HepG2 (cell line): ENCODE results near the gene IGF2BP1. TPM values are rescaled to one million over a fixed set of nuclear protein-coding genes. Genes with fewer than 3 reads are reported as not detected.

ENCODE experiments used
- CBX2 ChIP-seq, 2 experiments: fragments of 200-600 bp in 1 of 2; sonication (generic); formaldehyde crosslinking in 1 of 2; IDR thresholded peaks; 2 replicates each; pipeline versions ENCODE4 v1.7.0 to v1.8.1; 2018 to 2022; ENCODE audit warnings: low read depth in 2 of 2, low read length in 1 of 2, mild to moderate bottlenecking in 1 of 2, missing genetic modification reagents in 1 of 2
- GATA4 ChIP-seq: sonication (generic); IDR thresholded peaks from 2 replicates; pipeline ENCODE4 v1.6.1; 2016; ENCODE audit warnings: antibody characterized with exemption, low read depth, borderline replicate concordance
- IKZF4 ChIP-seq: sonication (generic); formaldehyde crosslinking; IDR thresholded peaks from 2 replicates; pipeline ENCODE4 v1.5.1; 2020; ENCODE audit warnings: borderline replicate concordance, mild to moderate bottlenecking, low read depth, missing genetic modification reagents; ENCODE audit errors: not compliant biosample characterization
- NR2F1 ChIP-seq, 2 experiments: fragments of 450-650 bp in 1 of 2; formaldehyde crosslinking in 1 of 2; IDR thresholded peaks; 2 replicates each; pipeline versions ENCODE4 v1.5.0 to v1.6.1; 2016 to 2020; ENCODE audit warnings: mild to moderate bottlenecking in 1 of 2, missing compliant biosample characterization in 1 of 2, missing genetic modification reagents in 1 of 2, moderate library complexity in 1 of 2
- PLRG1 ChIP-seq: fragments of 450-650 bp; conservative IDR thresholded peaks from 2 replicates; pipeline ENCODE4 v1.6.1; 2016
- POLR2G ChIP-seq: fragments of 200-400 bp; formaldehyde crosslinking; IDR thresholded peaks from 2 replicates; pipeline ENCODE4 v1.6.1; 2018; ENCODE audit warnings: mild to moderate bottlenecking, low read depth, low read length, moderate library complexity
- SRSF9 ChIP-seq: fragments of 200-400 bp; formaldehyde crosslinking; IDR thresholded peaks from 2 replicates; pipeline ENCODE4 v1.6.1; 2018; ENCODE audit warnings: borderline replicate concordance, mild to moderate bottlenecking, low read depth, low read length; ENCODE audit not compliant: insufficient read depth, poor library complexity, severe bottlenecking
- TRIM24 ChIP-seq: sonication (generic); formaldehyde crosslinking; IDR thresholded peaks from 2 replicates; pipeline ENCODE4 v1.8.0; 2022; ENCODE audit warnings: mild to moderate bottlenecking, missing genetic modification reagents
- XBP1 ChIP-seq: sonication (generic); formaldehyde crosslinking; IDR thresholded peaks from 2 replicates; pipeline ENCODE4 v1.5.0; 2020; ENCODE audit warnings: missing genetic modification reagents
- ZBTB21 ChIP-seq: sonication (generic); formaldehyde crosslinking; IDR thresholded peaks from 2 replicates; pipeline ENCODE4 v1.4.0; 2020; ENCODE audit warnings: missing genetic modification reagents
- ZMAT3 ChIP-seq: sonication (generic); formaldehyde crosslinking; conservative IDR thresholded peaks from 2 replicates; pipeline ENCODE4 v1.7.0; 2021; ENCODE audit warnings: missing genetic modification reagents
- ZNF12 ChIP-seq: sonication (generic); formaldehyde crosslinking; IDR thresholded peaks from 2 replicates; pipeline ENCODE4 v1.5.0; 2020; ENCODE audit warnings: missing genetic modification reagents
- ZNF124 ChIP-seq: sonication (generic); formaldehyde crosslinking; IDR thresholded peaks from 2 replicates; pipeline ENCODE4 v1.4.0; 2020; ENCODE audit warnings: missing genetic modification reagents
- ZNF234 ChIP-seq: sonication (generic); formaldehyde crosslinking; conservative IDR thresholded peaks from 2 replicates; pipeline ENCODE4 v1.5.1; 2020; ENCODE audit warnings: mild to moderate bottlenecking, missing genetic modification reagents
- ZNF33A ChIP-seq: sonication (generic); formaldehyde crosslinking; IDR thresholded peaks from 2 replicates; pipeline ENCODE4 v1.5.1; 2020; ENCODE audit warnings: missing genetic modification reagents, mild to moderate bottlenecking, moderate library complexity, borderline replicate concordance
- ZNF562 ChIP-seq: sonication (generic); formaldehyde crosslinking; IDR thresholded peaks from 2 replicates; pipeline ENCODE4 v1.8.0; 2022; ENCODE audit warnings: missing genetic modification reagents, borderline replicate concordance
- polyA plus RNA-seq, 8 experiments: library from polyadenylated mRNA; depleted of rRNA in 3 of 8; stranded (reverse) in 7 of 8; unstranded in 1 of 8; fragments of >200 nt; fragmentation: Illumina TruSeq in 4 of 8; extraction: Trizol in 4 of 8; gene quantifications; 2 replicates each; pipeline versions ENCODE4 v1.2.1 to v1.2.3, GENCODE V29; 2011 to 2016; ENCODE audit warnings: low read depth in 4 of 8, missing spikeins in 1 of 8, mixed read lengths in 1 of 8; ENCODE audit not compliant: insufficient read depth in 1 of 8
- total RNA-seq, 5 experiments: library from RNA; depleted of rRNA; stranded (reverse); fragments of >200 nt; fragmentation: Illumina TruSeq; extraction: Trizol; gene quantifications; 2 replicates each; pipeline ENCODE4 v1.2.3, GENCODE V29; 2016; ENCODE audit warnings: low read depth in 1 of 5
- TF ChIP-seq, protein P1 (sequence below): sonication (generic); formaldehyde crosslinking; IDR thresholded peaks from 2 replicates; pipeline ENCODE4 v1.8.1; 2023; ENCODE audit warnings: mild to moderate bottlenecking, moderate library complexity, missing genetic modification reagents
- TF ChIP-seq, protein P2 (sequence below): sonication (generic); formaldehyde crosslinking; IDR thresholded peaks from 2 replicates; pipeline ENCODE4 v1.4.0; 2020; ENCODE audit warnings: missing genetic modification reagents
- TF ChIP-seq, protein P3 (sequence below): sonication (generic); formaldehyde crosslinking; IDR thresholded peaks from 2 replicates; pipeline ENCODE4 v1.5.1; 2020; ENCODE audit warnings: missing genetic modification reagents, mild to moderate bottlenecking, borderline replicate concordance

Gene IGF2BP1
- total and polyA plus RNA-seq, 2 of the 13 experiments (the other 11 are each of a cell fraction or from before 2014, with no cell fraction given) = 29.7 to 75.1 TPM

DNA sequence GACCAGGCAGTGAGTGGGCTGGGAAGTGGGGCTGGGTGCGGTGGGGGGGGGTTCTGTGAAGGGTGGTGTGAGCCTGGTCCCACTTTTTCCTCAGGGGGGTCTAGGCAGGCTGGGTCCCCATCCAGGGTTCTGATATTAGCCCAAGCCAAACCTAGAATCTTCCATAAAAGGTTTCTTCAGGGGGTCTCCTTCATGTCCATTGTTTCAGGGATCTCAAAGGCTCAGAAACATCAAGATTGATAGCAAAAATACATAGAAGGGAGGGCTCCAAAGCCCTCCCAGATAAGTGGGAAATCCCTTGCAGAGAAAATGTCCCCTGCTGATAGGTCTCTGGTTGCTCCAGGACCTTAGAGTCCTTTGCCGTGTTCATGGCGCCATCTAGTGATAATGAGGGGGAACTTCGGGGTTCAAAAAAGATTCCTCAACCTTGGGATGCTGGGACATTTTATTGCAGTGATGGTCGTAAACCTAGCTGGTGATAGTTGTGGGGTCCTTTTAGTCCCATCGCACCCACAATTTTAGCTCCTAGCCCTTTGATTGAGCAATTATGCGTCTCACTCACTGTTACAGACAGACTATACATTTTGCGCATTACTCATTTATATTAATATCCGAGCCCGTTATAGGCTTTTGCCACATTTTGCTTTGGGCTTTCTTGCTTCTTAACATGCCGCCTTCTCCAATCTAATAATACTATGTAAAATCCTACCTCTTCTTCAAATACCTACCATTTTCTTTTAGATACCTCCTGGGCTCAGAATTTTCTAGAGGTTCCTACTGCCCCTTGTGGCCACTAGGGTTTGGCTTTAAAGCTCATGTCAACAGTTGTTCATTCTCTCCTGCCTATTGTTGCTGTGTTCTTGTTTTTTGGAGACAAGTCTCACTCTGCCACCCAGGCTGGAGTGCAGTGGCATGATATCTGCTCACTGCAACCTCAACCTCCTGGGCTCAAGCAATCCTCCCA, 35.1 kb downstream of the IGF2BP1 start (continued):
- TF ChIP-seq, protein P1, sequence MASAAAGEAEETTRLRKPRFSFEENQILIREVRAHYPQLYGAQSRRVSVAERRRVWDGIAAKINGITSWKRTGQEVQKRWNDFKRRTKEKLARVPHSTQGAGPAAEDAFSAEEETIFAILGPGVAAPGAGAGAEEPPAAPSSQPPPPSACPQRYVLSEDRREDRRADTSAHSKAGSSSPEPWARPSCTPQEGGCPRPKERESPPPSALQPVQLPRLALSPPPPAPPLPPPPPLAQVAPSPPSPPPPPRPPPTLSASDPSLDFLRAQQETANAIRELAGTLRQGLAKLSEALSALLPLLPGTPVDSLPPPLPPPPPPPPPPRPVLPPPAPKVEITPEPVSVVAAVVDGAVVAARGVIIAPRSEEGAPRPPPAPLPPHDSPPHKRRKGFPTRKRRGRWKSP (CRISPR knock-in tag) = no peak
- TF ChIP-seq ZNF234 (CRISPR knock-in tag) (no peak), XBP1 (CRISPR knock-in tag) (no peak), ZNF124 (CRISPR knock-in tag) (peak; percentile 58; the same call in 1 of the 2 replicates), POLR2G (no peak), PLRG1 (no peak), GATA4 (no peak), ZMAT3 (no peak), ZBTB21 (CRISPR knock-in tag) (no peak), CBX2 (IDR thresholded peaks at IDR 0.05; ENCODE audit: low read depth, low read length) (no peak), CBX2 (CRISPR knock-in tag; IDR thresholded peaks at IDR 0.05; ENCODE audit: low read depth) (no peak), ZNF33A (CRISPR knock-in tag) (no peak), TRIM24 (no peak), ZNF562 (no peak), ZNF12 (CRISPR knock-in tag) (no peak), NR2F1 (CRISPR knock-in tag; IDR thresholded peaks at IDR 0.05) (no peak), SRSF9 (no peak), IKZF4 (CRISPR knock-in tag) (no peak)
- TF ChIP-seq, protein P2, sequence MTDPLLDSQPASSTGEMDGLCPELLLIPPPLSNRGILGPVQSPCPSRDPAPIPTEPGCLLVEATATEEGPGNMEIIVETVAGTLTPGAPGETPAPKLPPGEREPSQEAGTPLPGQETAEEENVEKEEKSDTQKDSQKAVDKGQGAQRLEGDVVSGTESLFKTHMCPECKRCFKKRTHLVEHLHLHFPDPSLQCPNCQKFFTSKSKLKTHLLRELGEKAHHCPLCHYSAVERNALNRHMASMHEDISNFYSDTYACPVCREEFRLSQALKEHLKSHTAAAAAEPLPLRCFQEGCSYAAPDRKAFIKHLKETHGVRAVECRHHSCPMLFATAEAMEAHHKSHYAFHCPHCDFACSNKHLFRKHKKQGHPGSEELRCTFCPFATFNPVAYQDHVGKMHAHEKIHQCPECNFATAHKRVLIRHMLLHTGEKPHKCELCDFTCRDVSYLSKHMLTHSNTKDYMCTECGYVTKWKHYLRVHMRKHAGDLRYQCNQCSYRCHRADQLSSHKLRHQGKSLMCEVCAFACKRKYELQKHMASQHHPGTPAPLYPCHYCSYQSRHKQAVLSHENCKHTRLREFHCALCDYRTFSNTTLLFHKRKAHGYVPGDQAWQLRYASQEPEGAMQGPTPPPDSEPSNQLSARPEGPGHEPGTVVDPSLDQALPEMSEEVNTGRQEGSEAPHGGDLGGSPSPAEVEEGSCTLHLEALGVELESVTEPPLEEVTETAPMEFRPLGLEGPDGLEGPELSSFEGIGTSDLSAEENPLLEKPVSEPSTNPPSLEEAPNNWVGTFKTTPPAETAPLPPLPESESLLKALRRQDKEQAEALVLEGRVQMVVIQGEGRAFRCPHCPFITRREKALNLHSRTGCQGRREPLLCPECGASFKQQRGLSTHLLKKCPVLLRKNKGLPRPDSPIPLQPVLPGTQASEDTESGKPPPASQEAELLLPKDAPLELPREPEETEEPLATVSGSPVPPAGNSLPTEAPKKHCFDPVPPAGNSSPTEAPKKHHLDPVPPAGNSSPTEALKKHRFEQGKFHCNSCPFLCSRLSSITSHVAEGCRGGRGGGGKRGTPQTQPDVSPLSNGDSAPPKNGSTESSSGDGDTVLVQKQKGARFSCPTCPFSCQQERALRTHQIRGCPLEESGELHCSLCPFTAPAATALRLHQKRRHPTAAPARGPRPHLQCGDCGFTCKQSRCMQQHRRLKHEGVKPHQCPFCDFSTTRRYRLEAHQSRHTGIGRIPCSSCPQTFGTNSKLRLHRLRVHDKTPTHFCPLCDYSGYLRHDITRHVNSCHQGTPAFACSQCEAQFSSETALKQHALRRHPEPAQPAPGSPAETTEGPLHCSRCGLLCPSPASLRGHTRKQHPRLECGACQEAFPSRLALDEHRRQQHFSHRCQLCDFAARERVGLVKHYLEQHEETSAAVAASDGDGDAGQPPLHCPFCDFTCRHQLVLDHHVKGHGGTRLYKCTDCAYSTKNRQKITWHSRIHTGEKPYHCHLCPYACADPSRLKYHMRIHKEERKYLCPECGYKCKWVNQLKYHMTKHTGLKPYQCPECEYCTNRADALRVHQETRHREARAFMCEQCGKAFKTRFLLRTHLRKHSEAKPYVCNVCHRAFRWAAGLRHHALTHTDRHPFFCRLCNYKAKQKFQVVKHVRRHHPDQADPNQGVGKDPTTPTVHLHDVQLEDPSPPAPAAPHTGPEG (CRISPR knock-in tag) = no peak
- TF ChIP-seq, protein P3, sequence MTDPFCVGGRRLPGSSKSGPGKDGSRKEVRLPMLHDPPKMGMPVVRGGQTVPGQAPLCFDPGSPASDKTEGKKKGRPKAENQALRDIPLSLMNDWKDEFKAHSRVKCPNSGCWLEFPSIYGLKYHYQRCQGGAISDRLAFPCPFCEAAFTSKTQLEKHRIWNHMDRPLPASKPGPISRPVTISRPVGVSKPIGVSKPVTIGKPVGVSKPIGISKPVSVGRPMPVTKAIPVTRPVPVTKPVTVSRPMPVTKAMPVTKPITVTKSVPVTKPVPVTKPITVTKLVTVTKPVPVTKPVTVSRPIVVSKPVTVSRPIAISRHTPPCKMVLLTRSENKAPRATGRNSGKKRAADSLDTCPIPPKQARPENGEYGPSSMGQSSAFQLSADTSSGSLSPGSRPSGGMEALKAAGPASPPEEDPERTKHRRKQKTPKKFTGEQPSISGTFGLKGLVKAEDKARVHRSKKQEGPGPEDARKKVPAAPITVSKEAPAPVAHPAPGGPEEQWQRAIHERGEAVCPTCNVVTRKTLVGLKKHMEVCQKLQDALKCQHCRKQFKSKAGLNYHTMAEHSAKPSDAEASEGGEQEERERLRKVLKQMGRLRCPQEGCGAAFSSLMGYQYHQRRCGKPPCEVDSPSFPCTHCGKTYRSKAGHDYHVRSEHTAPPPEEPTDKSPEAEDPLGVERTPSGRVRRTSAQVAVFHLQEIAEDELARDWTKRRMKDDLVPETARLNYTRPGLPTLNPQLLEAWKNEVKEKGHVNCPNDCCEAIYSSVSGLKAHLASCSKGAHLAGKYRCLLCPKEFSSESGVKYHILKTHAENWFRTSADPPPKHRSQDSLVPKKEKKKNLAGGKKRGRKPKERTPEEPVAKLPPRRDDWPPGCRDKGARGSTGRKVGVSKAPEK (CRISPR knock-in tag) = no peak
